Measurements from ENCODE around the gene MAS1L.

GRCh38 chr6:29501106-29501505 is 13.3 kb upstream of the MAS1L start:
- TF ChIP-seq, protein P1, sequence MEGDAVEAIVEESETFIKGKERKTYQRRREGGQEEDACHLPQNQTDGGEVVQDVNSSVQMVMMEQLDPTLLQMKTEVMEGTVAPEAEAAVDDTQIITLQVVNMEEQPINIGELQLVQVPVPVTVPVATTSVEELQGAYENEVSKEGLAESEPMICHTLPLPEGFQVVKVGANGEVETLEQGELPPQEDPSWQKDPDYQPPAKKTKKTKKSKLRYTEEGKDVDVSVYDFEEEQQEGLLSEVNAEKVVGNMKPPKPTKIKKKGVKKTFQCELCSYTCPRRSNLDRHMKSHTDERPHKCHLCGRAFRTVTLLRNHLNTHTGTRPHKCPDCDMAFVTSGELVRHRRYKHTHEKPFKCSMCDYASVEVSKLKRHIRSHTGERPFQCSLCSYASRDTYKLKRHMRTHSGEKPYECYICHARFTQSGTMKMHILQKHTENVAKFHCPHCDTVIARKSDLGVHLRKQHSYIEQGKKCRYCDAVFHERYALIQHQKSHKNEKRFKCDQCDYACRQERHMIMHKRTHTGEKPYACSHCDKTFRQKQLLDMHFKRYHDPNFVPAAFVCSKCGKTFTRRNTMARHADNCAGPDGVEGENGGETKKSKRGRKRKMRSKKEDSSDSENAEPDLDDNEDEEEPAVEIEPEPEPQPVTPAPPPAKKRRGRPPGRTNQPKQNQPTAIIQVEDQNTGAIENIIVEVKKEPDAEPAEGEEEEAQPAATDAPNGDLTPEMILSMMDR (IDR thresholded peaks at IDR 0.05; ENCODE audit: low read depth, low read length): no peak
- TF ChIP-seq EZH2phosphoT487 (IDR thresholded peaks at IDR 0.05; ENCODE audit: low read depth): no peak

Measured in OCI-LY3 (cell line).